OCI-LY7 (cell line): Measurements from ENCODE around the gene ITGA7.

Source experiments
- EZH2phosphoT487 ChIP-seq: fragments of 200-600 bp; sonication (generic); IDR thresholded peaks from 2 replicates; pipeline ENCODE4 v1.6.1; 2018; ENCODE audit warnings: low read depth, borderline replicate concordance, mild to moderate bottlenecking, mixed run types, antibody characterized with exemption, low read length, moderate library complexity, mixed read lengths
- TF ChIP-seq, protein P1 (sequence below): fragments of 200-600 bp; sonication (generic); conservative IDR thresholded peaks from 2 replicates; pipeline ENCODE4 v1.5.1; 2014; ENCODE audit warnings: mild to moderate bottlenecking, antibody characterized with exemption, low read length, moderate library complexity, mixed read lengths

DNA sequence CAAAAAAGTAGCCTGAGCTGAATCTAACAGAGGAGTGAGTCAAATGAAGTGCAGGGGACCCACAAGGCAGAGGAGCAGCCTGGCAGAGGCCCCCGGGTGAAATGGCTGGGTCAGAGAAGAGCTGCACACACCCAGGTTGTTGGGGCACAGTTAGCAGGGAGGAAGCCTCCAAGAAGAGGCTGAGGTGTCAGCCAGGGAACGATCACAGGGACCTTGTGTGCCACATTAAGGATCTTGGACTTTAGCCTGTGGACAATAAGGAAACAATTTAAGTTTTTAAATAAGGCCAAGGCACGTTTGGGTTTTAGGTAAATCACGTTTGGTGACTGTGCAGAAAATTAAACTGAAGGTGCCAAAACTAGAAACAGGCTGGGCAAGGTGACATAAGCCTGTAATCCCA lies 36.0 kb downstream of the ITGA7 start:
- TF ChIP-seq, protein P1, sequence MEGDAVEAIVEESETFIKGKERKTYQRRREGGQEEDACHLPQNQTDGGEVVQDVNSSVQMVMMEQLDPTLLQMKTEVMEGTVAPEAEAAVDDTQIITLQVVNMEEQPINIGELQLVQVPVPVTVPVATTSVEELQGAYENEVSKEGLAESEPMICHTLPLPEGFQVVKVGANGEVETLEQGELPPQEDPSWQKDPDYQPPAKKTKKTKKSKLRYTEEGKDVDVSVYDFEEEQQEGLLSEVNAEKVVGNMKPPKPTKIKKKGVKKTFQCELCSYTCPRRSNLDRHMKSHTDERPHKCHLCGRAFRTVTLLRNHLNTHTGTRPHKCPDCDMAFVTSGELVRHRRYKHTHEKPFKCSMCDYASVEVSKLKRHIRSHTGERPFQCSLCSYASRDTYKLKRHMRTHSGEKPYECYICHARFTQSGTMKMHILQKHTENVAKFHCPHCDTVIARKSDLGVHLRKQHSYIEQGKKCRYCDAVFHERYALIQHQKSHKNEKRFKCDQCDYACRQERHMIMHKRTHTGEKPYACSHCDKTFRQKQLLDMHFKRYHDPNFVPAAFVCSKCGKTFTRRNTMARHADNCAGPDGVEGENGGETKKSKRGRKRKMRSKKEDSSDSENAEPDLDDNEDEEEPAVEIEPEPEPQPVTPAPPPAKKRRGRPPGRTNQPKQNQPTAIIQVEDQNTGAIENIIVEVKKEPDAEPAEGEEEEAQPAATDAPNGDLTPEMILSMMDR = no peak
- TF ChIP-seq EZH2phosphoT487 = no peak
